ENCODE data around the gene MYO1B.

MYO1B gene

DNA sequence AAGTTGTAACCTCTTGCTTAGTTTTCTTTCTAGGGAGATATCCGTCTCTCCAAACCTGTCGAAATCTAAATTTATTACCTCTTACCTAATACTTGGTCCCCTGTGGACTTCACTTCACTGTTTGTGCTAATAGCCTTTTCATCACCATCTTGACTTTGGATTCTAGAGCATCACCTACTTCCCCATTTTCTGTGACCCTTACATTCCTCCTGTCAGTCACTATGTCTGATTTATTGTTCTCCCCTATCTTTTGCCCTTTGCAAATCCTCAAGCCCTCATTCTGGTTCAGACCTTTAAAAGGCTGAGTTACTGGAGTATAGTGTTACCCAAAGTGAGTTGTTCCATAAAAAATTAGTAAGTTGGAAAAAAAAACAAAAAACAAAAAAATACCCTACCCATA lies 7.5 kb downstream of the MYO1B start:
- DNase-seq (ENCODE audit: low read depth) = no peak
- TF ChIP-seq, protein P1, sequence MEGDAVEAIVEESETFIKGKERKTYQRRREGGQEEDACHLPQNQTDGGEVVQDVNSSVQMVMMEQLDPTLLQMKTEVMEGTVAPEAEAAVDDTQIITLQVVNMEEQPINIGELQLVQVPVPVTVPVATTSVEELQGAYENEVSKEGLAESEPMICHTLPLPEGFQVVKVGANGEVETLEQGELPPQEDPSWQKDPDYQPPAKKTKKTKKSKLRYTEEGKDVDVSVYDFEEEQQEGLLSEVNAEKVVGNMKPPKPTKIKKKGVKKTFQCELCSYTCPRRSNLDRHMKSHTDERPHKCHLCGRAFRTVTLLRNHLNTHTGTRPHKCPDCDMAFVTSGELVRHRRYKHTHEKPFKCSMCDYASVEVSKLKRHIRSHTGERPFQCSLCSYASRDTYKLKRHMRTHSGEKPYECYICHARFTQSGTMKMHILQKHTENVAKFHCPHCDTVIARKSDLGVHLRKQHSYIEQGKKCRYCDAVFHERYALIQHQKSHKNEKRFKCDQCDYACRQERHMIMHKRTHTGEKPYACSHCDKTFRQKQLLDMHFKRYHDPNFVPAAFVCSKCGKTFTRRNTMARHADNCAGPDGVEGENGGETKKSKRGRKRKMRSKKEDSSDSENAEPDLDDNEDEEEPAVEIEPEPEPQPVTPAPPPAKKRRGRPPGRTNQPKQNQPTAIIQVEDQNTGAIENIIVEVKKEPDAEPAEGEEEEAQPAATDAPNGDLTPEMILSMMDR (IDR thresholded peaks at IDR 0.05; ENCODE audit: control insufficient read depth, extremely low read depth, insufficient read depth) = no peak
- no peak overlapping the region for H3K4me3 ChIP-seq (ENCODE audit: low read depth, low read length)

- no peak overlapping the region for H3K4me3 ChIP-seq (ENCODE audit: low read depth, low read length)
- TF ChIP-seq, protein P1 (IDR thresholded peaks at IDR 0.05; ENCODE audit: control insufficient read depth, extremely low read depth, insufficient read depth) = no peak
- DNase-seq (ENCODE audit: low read depth) = no peak
These were observed 8.3 kb downstream of the MYO1B start for GRCh38 chr2:191253476-191253875.

- TF ChIP-seq, protein P1 (IDR thresholded peaks at IDR 0.05; ENCODE audit: control insufficient read depth, extremely low read depth, insufficient read depth) = no peak
- DNase-seq (ENCODE audit: low read depth) = no peak
- H3K4me3 ChIP-seq (ENCODE audit: low read depth, low read length) = no peak overlapping the region
These were observed 10.1 kb downstream of the MYO1B start for GRCh38 chr2:191255271-191255670.

DNA sequence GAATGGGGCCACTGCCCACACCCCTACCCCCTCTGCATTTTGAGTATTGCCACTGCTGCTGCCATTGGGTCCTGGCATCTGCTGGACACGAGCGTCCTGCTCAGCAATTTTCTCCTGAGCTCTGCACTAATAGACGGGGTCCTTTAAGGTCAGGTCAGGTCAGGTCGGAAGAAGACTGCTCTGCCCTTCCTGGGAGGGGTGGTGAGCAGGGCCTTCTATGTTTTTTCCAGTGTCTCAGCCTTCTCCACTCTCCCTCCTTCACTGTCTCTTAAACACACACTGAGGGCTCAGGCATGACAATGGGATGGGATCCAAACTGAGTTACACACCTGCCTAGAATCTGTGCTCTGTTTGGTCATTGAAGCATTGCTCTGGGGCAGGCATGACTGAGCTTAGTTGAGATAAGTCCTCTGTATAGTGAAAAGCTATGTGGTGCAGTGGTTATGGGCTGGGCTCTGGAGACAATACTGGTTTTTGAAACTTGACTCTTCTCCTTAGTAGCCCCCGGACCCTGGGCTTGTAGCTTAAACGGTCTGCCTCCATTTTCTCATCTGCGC lies 10.6 kb downstream of the MYO1B start:
- no peak for DNase-seq (ENCODE audit: low read depth)
- TF ChIP-seq, protein P1 (IDR thresholded peaks at IDR 0.05; ENCODE audit: control insufficient read depth, extremely low read depth, insufficient read depth) = no peak
- no peak overlapping the region for H3K4me3 ChIP-seq (ENCODE audit: low read depth, low read length)

DNA sequence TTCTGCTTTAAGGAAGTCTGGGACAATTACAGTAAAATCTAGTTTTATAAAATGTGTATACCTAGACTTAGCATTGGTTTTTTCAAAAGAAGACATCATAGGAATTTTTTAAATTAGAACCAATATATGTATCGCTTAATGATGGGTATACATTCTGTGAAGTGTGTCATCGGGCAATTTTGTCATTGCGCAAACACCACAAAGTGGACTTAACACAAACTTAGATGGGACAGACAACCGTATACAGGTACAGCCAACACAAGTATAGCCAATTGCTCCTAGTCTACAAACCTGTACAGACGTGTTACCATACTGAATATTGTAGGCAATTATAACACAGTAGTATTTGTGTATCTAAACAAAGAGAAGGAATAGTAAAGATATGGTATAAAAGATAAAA lies 12.7 kb downstream of the MYO1B start:
- H3K4me3 ChIP-seq (ENCODE audit: low read depth, low read length) = no peak overlapping the region
- no peak for DNase-seq (ENCODE audit: low read depth)
- TF ChIP-seq, protein P1 (IDR thresholded peaks at IDR 0.05; ENCODE audit: control insufficient read depth, extremely low read depth, insufficient read depth) = no peak

DNA sequence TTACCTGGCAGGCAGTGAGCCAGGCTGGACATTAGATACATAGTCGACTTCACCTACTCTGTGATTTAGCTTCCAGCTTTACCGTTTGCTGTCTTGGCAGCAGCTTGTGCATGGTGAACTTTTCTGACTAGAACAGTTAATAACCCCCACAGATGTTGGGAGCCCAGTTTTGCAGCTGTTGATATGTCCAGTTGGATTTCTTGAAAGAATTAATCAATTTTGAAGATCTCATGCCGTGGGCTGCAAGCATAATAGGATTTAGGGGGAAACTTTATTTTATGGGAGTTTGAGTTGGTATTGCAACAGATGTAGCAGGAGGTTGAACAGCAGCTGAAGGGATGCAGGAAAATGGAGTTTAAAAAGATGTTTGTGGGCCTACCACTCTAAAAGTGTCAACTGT lies 13.8 kb downstream of the MYO1B start:
- TF ChIP-seq, protein P1 (IDR thresholded peaks at IDR 0.05; ENCODE audit: control insufficient read depth, extremely low read depth, insufficient read depth) = no peak
- no peak overlapping the region for H3K4me3 ChIP-seq (ENCODE audit: low read depth, low read length)
- DNase-seq (ENCODE audit: low read depth) = no peak

DNA sequence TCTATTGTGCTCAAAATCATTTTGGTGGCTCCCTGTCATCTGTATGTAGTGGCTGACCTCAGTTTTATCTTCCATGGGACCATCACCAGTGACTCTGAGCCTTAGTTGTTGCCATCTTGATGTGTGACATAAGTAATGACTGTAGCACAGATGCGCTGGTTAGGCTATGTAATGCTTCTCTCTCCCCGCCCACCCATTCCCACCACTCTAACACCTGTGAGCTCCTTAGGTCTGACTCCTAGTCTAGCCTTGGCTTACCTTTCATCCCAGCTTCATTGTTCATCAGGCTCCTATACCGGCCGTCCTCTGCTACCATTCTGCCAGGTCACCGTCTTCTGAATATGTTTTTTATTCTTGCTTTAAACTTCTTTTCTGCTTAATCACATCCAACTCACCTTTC lies 17.2 kb downstream of the MYO1B start:
- TF ChIP-seq, protein P1 (IDR thresholded peaks at IDR 0.05; ENCODE audit: control insufficient read depth, extremely low read depth, insufficient read depth) = no peak
- H3K4me3 ChIP-seq (ENCODE audit: low read depth, low read length) = no peak overlapping the region
- no peak for DNase-seq (ENCODE audit: low read depth)
